Heart left ventricle (tissue), 16 donors: ENCODE data around the gene GRIN2C. TPM values are rescaled to one million over a fixed set of nuclear protein-coding genes. Genes with fewer than 3 reads are reported as not detected.
A peak's percentile ranks its signal among the peaks of the same experiment; 100 is the strongest.
"Not testable (repeated sequence)": the region's sequence is repeated elsewhere in the genome, so short reads cannot be mapped to it uniquely, and the experiment has no call there.

ENCODE experiments used
- ATAC-seq, 4 donors: fragments of 200-7000 bp; cut with Tn5 transposase; one replicate each; pipeline ENCODE4 v1.9.1; 2020 to 2022; ENCODE audit warnings: moderate library complexity in 4 of 4, mild to moderate bottlenecking in 3 of 4, moderate number of reproducible peaks in 1 of 4
- DNase-seq, 5 donors: peaks; one replicate each; pipeline ENCODE4 v3.0.0-alpha.2; 2020
- H3K27ac ChIP-seq, 12 donors: fragments of 200-600 bp; sonication (generic) in 4 of 12; one replicate each; pipeline versions ENCODE4 v1.5.0 to v1.8.0; 2016 to 2022; ENCODE audit warnings: mild to moderate bottlenecking in 2 of 12
- H3K27me3 ChIP-seq, 9 donors: fragments of 200-600 bp; sonication (generic) in 2 of 9; one replicate each; pipeline versions ENCODE4 v1.5.1 to v1.8.0; 2016 to 2022; ENCODE audit warnings: mild to moderate bottlenecking in 3 of 9
- H3K36me3 ChIP-seq, 9 donors: fragments of 200-600 bp; sonication (generic) in 2 of 9; one replicate each; pipeline versions ENCODE4 v1.5.0 to v1.8.0; 2018 to 2022; ENCODE audit warnings: mild to moderate bottlenecking in 2 of 9
- H3K4me1 ChIP-seq, 12 donors: fragments of 200-600 bp; sonication (generic) in 4 of 12; one replicate each; pipeline versions ENCODE4 v1.5.0 to v1.8.0; 2016 to 2022; ENCODE audit warnings: mild to moderate bottlenecking in 3 of 12
- H3K4me3 ChIP-seq, 12 donors: fragments of 200-600 bp; sonication (generic) in 4 of 12; one replicate each; pipeline versions ENCODE4 v1.5.0 to v1.8.0; 2017 to 2022; ENCODE audit warnings: mild to moderate bottlenecking in 9 of 12, moderate library complexity in 4 of 12
- H3K9me3 ChIP-seq, 12 donors: fragments of 200-600 bp; sonication (generic) in 4 of 12; one replicate each; pipeline versions ENCODE4 v1.5.0 to v1.8.0; 2016 to 2022; ENCODE audit warnings: mild to moderate bottlenecking in 1 of 12
- POLR2A ChIP-seq, 2 donors: fragments of 450-650 bp; IDR thresholded peaks; one replicate each; pipeline ENCODE4 v1.6.1; 2017; ENCODE audit warnings: antibody characterized with exemption in 2 of 2, mild to moderate bottlenecking in 2 of 2, moderate library complexity in 2 of 2
- WGBS, 4 donors: extraction: QIAGEN DNeasy Blood & Tissue Kit in 2 of 4; methylation state at CpG; one replicate each; pipeline versions ENCODE4 v1.1.5 to v1.1.7; 2013 to 2018; 5-methylcytosine and 5-hydroxymethylcytosine counted together
- intact Hi-C, 10 donors: fragments of 100-400 bp; cut with DNase I; formaldehyde crosslinking; loops; one replicate each; pipeline versions ENCODE4 v1.11.1 to v1.14.2; 2022
- long read RNA-seq, 3 donors: library from polyadenylated mRNA; unstranded; transcript quantifications; one replicate each; pipeline ENCODE4 v2.0.0, GENCODE V29; 2020 to 2021
- polyA plus RNA-seq, 2 donors: library from polyadenylated mRNA; stranded (reverse); fragments of 200-250 nt; gene quantifications; one replicate each; pipeline ENCODE4 v1.2.3, GENCODE V29; 2013
- total RNA-seq, 9 donors: library from RNA; depleted of rRNA in 2 of 9; stranded (reverse); fragments of >200 nt in 2 of 9; fragmentation: NEBNext Ultra II Directional in 3 of 9; extraction: Animal tissue kit (Norgen Biotek cat#: 25700) in 3 of 9; gene quantifications; one replicate each; pipeline versions ENCODE4 v1.1.0 to v1.2.4, GENCODE V29; 2016 to 2023
- TF ChIP-seq, protein P1 (sequence below), 12 donors: fragments of 200-600 bp; sonication (generic) in 4 of 12; IDR thresholded peaks; one replicate each; pipeline versions ENCODE4 v1.5.0 to v1.8.0; 2018 to 2022; ENCODE audit warnings: antibody characterized with exemption in 12 of 12, mild to moderate bottlenecking in 5 of 12
- donor health status: ischemic (EF 13 %, LVEDD 7.1; RV severe dilation, severe dysfunction).
- donor health status: healthy with polysubstance abuse.
- donor health status: DM: no; HTN: yes; CAD: no.
- donor health status: DM: no; HTN: no; CAD: no.
- donor health status: ischemic (EF 25% LVEDD 6.9; RV normal size, moderate dysfunction).
- donor health status: ischemic (EF 25% LVEDD 5.7; RV mildly dilated, moderate dysfunction).
- donor health status: healthy.
- donor health status: DM: yes; HTN: yes; CAD: no.
- donor health status: ischemic (EF 35%, LVEDD 5.7; RV mildly dilated, moderate dysfunction).
- donor health status: nonischemic (EF 11% LVEDD 7.7; RV severe dilation, severe dysfunction).
- donor health status: DM: yes; HTN: yes; CAD: no.
- donor health status: PGD.
- donor health status: ischemic (EF 29% LVEDD 5.4; RV normal size, mild dysfunction).
- donor health status: nonischemic (EF 23%, LVEDD 6.1; RV moderate dilation, normal function).

The GRIN2C gene
- total RNA-seq (1 to 10 TPM in 2 of 9 donors, under 1 TPM in 7; 0.09 to 3.1 (median 0.45) TPM), polyA plus RNA-seq (under 1 TPM; 0.23 to 0.25 TPM)
- long read RNA-seq, donor 1 = 0 reads
- long read RNA-seq, donor 2 = 0 reads
- long read RNA-seq, donor 3 = 0 reads

DNA sequence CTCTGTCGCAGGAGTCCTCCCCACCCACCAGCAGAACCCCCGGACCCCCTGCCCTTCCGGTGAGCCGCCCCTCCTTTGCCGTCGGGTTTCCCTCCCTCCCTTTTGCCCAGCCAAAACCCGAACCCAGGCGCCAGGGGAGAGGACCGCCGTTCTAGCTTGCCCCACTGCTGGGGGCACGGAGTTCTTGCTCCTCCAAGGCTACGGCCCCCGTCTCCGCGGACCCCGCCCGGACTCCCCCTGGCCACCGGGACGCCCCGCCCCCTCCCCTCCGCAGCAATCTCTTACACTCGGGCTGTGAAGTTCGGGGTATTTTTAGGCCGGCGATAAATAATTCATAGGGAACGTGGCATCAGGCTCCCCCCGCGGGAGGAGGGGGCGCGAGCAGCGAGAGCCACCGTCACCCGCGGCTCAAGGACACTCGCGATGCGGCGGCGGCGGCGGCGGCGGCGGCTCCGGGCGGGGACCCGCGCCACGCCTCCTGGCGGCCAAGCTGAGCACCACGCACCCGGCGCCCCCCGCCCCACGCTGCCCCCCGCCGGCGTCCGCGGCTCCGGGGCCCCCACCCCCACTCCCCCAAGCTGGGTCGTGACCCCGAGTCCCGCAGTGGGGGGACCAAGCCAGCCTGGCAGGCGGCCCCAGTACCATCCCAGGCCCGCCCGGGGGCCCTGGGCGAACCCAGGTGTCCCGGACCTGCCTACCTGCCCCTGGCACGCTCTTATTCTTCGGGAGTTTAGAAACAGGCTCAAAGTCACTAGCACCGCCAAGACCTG lies at the start of gene GRIN2C:
GRIN2C (minus strand) TSS at position 427 of the 770 bp plus-strand sequence. CDS start 4,793 bp downstream, outside the sequence.
- DNase-seq (no peak), ATAC-seq (no peak)
- peaks cover 24 to 64% (median 41%) of the 10 kb centered on the region in 9 donors for H3K27me3 ChIP-seq
- 2 to 9% (median 5%) methylated on average over 19 to 72 of the region's 72 CpGs for WGBS, 4 donors
- peaks cover 8 to 36% (median 17%) of the 10 kb centered on the region in 12 donors for H3K4me1 ChIP-seq
- no peaks in the 10 kb centered on the region for H3K9me3 ChIP-seq
- intact Hi-C loops = loop anchor here in 8 of 10 donors (5.0 to 10.0 kb wide), 3 partner anchors 117 to 205 kb away; no protein-coding TSS in a partner anchor
- no peak within 1 kb of the TSS for H3K27ac ChIP-seq
- H3K36me3 ChIP-seq = peaks cover 0 to 3% (median 0%) of the 10 kb centered on the region in 9 donors
- H3K4me3 ChIP-seq = peak within 1 kb of the TSS; percentile 23 to 54 (median 45)
- TF ChIP-seq, protein P1, sequence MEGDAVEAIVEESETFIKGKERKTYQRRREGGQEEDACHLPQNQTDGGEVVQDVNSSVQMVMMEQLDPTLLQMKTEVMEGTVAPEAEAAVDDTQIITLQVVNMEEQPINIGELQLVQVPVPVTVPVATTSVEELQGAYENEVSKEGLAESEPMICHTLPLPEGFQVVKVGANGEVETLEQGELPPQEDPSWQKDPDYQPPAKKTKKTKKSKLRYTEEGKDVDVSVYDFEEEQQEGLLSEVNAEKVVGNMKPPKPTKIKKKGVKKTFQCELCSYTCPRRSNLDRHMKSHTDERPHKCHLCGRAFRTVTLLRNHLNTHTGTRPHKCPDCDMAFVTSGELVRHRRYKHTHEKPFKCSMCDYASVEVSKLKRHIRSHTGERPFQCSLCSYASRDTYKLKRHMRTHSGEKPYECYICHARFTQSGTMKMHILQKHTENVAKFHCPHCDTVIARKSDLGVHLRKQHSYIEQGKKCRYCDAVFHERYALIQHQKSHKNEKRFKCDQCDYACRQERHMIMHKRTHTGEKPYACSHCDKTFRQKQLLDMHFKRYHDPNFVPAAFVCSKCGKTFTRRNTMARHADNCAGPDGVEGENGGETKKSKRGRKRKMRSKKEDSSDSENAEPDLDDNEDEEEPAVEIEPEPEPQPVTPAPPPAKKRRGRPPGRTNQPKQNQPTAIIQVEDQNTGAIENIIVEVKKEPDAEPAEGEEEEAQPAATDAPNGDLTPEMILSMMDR (IDR thresholded peaks at IDR 0.05) = peak in 11 of 12 donors; percentile 21 to 68 (median 41)
- no peak for TF ChIP-seq POLR2A (IDR thresholded peaks at IDR 0.05)

DNA sequence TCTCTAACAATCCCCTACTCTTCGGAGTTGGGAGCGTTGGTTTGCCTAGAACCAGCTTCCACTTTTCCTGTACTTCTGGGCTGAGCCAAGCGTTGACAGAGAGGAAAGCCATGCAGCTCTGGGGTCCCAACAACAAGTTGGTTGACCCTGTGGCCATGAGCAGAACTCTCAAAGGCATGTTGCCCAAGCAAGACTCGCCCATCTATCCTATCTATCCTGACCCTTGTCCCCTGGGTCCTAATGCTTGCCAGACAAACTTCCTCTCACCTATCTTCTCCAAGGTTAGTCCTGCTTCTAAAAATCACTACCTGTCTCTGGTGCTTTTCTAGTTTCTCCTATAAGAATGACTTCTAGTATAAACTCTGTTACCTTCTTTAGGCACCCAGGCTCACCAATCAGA lies 49.4 kb upstream of the GRIN2C start:
- DNase-seq, H3K36me3 ChIP-seq, H3K4me3 ChIP-seq, intact Hi-C loops, H3K9me3 ChIP-seq, H3K4me1 ChIP-seq, ATAC-seq, H3K27ac ChIP-seq: not testable (repeated sequence)
- 67 to 71% (median 69%) methylated on average over 4 of the region's 4 CpGs for WGBS, 4 donors
- H3K27me3 ChIP-seq = peaks cover 0 to 16% (median under 1%) of the 10 kb centered on the region in 9 donors

DNA sequence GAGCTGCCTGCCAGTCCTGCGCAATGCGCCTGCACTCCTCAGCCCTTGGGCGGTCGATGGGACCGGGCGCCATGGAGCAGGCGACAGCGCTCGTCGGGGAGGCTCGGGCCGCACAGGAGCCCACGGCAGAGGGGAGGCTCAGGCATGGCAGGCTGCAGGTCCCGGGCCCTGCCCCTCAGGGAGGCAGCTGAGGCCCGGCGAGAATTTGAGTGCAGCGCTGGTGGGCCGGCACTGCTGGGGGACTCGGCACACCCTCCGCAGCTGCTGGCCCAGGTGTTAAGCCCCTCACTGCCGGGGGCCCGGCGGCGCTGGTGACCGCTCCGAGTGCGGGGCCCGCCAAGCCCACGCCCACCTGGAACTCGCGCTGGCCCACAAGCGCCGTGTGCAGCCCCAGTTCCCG lies 47.3 kb upstream of the GRIN2C start:
- H3K36me3 ChIP-seq = no peaks in the 10 kb centered on the region
- intact Hi-C loops = no loop called here

GRCh38 chr17:74906214-74906793 lies 46.6 kb upstream of the GRIN2C start:
- 66 to 76% (median 71%) methylated on average over 6 of the region's 6 CpGs for WGBS, 4 donors
- not testable (repeated sequence) for H3K36me3 ChIP-seq
- peaks cover 0 to 17% (median 3%) of the 10 kb centered on the region in 9 donors for H3K27me3 ChIP-seq

More for the DNA sequence above, 47.3 kb upstream of the GRIN2C start:
- H3K9me3 ChIP-seq = no peaks in the 10 kb centered on the region
- H3K4me3 ChIP-seq = no peak overlapping the region
- no peaks in the 10 kb centered on the region for H3K4me1 ChIP-seq
- H3K27ac ChIP-seq = no peak overlapping the region
- ATAC-seq = no peak
- 93 to 96% (median 95%) methylated on average over 7 to 34 of the region's 34 CpGs for WGBS, 4 donors
- peaks cover 0 to 16% (median 3%) of the 10 kb centered on the region in 9 donors for H3K27me3 ChIP-seq
- TF ChIP-seq, protein P1 (IDR thresholded peaks at IDR 0.05) = no peak
- no peak for TF ChIP-seq POLR2A (IDR thresholded peaks at IDR 0.05)
- DNase-seq = peak in 1 of 5 donors; percentile 33

More at GRCh38 chr17:74906214-74906793, 46.6 kb upstream of the GRIN2C start:
- intact Hi-C loops, ATAC-seq, H3K27ac ChIP-seq, DNase-seq, H3K9me3 ChIP-seq, H3K4me1 ChIP-seq, H3K4me3 ChIP-seq: not testable (repeated sequence)
